Measurements from ENCODE around the gene CBR1.

DNA sequence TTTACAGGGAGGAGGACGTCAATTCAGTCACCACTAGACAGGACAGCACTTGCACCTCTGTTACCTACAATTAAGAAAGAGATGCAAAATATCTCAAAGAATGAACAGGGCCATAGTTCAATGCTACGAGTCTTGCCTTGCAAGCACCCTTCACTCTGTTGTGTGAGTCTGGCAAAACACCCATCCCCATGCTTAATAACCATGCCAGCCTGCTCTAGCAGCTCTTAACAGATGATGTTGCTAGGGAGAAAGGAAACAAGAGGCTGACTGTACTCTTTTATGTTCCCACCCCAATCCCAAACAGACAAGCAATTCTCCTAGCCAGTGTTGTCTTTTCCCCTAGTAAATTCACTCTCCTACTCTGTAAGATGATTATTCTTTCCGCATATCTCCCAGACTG lies 5.3 kb downstream of the CBR1 start:
- TF ChIP-seq, protein P1, sequence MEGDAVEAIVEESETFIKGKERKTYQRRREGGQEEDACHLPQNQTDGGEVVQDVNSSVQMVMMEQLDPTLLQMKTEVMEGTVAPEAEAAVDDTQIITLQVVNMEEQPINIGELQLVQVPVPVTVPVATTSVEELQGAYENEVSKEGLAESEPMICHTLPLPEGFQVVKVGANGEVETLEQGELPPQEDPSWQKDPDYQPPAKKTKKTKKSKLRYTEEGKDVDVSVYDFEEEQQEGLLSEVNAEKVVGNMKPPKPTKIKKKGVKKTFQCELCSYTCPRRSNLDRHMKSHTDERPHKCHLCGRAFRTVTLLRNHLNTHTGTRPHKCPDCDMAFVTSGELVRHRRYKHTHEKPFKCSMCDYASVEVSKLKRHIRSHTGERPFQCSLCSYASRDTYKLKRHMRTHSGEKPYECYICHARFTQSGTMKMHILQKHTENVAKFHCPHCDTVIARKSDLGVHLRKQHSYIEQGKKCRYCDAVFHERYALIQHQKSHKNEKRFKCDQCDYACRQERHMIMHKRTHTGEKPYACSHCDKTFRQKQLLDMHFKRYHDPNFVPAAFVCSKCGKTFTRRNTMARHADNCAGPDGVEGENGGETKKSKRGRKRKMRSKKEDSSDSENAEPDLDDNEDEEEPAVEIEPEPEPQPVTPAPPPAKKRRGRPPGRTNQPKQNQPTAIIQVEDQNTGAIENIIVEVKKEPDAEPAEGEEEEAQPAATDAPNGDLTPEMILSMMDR (optimal IDR thresholded peaks at IDR 0.05 in 1 of 3, IDR thresholded peaks at IDR 0.05 in 1 of 3, conservative IDR thresholded peaks at IDR 0.05 in 1 of 3; ENCODE audit: extremely low read depth in 1 of 3, insufficient read depth in 2 of 3, low read length in 3 of 3) = no peak
- TF ChIP-seq EZH2 (IDR thresholded peaks at IDR 0.05; ENCODE audit: low read length) = no peak

Measured in keratinocyte (primary cell).